ENCODE data around the gene SLC25A40. TPM values are rescaled to one million over a fixed set of nuclear protein-coding genes. Genes with fewer than 3 reads are reported as not detected.
"Not testable (repeated sequence)": the region's sequence is repeated elsewhere in the genome, so short reads cannot be mapped to it uniquely, and the experiment has no call there.

SLC25A40 gene
- total RNA-seq, 2 donors from 2014 or later, result 9.4 to 26.6 TPM

DNA sequence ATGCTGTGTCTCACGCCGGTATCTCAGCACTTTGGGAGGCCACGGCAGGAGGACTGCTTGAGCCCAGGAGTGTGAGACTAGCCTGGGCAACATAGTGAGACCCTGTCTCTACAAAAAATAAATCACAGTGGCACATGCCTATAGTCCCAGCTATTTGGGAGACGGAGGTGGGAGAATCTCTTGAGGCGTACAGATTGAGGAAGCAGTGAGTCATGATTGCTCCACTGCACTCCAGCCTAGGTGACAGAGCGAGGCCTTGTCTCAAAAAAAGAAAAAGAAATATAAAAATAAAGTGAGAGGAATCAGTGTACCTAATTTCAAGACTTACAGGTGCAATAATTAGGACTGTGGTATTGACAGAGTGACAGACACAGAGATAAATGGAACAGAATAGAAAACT lies 23.9 kb downstream of the SLC25A40 start:
- no peak for DNase-seq (ENCODE audit: low spot score)
- H3K36me3 ChIP-seq, result peaks cover under 1% of the 10 kb centered on the region
- no peaks in the 10 kb centered on the region for H3K4me1 ChIP-seq
- TF ChIP-seq, protein P1, sequence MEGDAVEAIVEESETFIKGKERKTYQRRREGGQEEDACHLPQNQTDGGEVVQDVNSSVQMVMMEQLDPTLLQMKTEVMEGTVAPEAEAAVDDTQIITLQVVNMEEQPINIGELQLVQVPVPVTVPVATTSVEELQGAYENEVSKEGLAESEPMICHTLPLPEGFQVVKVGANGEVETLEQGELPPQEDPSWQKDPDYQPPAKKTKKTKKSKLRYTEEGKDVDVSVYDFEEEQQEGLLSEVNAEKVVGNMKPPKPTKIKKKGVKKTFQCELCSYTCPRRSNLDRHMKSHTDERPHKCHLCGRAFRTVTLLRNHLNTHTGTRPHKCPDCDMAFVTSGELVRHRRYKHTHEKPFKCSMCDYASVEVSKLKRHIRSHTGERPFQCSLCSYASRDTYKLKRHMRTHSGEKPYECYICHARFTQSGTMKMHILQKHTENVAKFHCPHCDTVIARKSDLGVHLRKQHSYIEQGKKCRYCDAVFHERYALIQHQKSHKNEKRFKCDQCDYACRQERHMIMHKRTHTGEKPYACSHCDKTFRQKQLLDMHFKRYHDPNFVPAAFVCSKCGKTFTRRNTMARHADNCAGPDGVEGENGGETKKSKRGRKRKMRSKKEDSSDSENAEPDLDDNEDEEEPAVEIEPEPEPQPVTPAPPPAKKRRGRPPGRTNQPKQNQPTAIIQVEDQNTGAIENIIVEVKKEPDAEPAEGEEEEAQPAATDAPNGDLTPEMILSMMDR (IDR thresholded peaks at IDR 0.05), result no peak
- H3K9me3 ChIP-seq, result no peaks in the 10 kb centered on the region
- no peak overlapping the region for H3K4me3 ChIP-seq
- H3K27ac ChIP-seq, result no peak overlapping the region
- no peaks in the 10 kb centered on the region for H3K27me3 ChIP-seq

DNA sequence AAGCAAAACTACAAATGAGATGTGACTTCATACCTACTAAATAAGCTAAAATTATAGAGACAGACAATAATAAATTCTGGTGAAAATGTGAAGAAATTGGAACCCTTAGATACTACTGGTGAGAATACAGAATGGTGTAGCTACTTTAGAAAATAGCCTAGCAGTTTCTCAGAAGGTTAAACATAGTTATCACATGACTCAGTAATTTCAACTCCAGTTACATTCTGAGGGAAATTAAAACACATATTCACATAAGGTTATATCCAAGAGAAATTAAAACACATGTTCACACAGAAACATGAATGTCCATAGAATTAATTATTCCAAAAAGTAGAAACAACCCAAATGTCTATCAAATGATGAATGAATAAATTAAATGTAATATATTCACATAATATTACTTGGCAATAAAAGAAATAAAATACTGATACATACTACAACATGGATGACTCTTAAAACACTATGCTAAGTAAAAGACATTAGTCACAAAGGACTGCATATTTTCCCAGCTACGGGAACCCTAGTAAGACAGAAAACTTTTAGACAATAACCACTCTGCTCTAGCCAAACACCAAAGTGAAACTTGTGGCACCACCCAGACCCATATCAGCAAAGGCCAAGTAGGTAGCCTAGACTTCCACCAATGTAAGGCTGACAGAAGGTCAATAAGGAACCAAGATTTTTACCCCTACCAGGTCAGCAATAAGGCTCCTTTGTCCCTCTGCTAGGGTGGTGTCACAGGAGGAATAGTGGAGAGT lies 25.1 kb downstream of the SLC25A40 start:
- Histone ChIP-seq H3K27ac (no peak overlapping the region), H3K9me3 (no peaks in the 10 kb centered on the region), H3K4me3 (no peak overlapping the region), H3K4me1 (no peaks in the 10 kb centered on the region), H3K36me3 (no peaks in the 10 kb centered on the region), H3K27me3 (no peaks in the 10 kb centered on the region)
- no peak for DNase-seq (ENCODE audit: low spot score)
- TF ChIP-seq, protein P1 (IDR thresholded peaks at IDR 0.05), result no peak

DNA sequence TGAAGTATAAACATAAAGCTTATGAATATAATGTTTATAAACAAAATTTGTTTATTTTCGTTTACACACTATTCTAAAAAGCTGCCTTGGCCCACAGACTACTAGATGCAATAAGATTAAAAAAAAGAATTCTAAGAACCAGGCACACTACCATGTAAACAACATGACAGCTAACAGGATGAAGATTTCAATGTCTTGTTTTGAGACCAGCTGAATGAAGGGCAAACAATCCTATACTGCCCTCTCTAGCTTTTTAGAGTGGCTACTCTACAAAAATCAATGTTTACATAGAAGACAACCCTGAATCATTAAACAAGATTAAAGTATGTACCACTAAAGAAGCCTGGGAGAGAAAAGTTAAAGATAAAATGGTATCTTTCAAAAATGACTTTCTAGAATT lies 38.6 kb downstream of the SLC25A40 start:
- TF ChIP-seq, protein P1 (IDR thresholded peaks at IDR 0.05), result no peak
- H3K27me3 ChIP-seq, result no peaks in the 10 kb centered on the region

DNA sequence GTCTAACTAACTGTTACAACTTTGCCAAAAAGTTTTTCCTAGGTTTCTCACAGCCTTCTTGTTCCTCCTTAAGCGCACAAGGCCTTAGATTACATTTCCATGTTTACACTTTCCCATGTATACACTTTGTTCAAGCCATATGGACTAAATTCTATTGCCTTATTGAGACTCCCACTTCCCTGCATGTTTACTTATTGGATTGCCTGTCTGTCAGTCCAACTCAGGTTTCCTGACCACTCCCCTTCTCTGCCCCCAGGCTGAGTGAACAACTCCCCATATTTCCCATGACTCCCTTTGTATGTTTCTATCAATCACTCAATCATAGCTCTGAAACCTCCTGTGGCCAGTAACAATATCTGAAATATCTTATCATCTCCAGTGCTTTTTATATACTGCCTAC lies 43.0 kb downstream of the SLC25A40 start:
- DNase-seq (ENCODE audit: low spot score), result no peak
- no peaks in the 10 kb centered on the region for H3K27me3 ChIP-seq
- no peaks in the 10 kb centered on the region for H3K9me3 ChIP-seq
- H3K27ac ChIP-seq, result no peak overlapping the region
- TF ChIP-seq, protein P1 (IDR thresholded peaks at IDR 0.05), result no peak
- H3K4me3 ChIP-seq, result no peak overlapping the region
- no peaks in the 10 kb centered on the region for H3K4me1 ChIP-seq
- H3K36me3 ChIP-seq, result no peaks in the 10 kb centered on the region

More for the DNA sequence above, 38.6 kb downstream of the SLC25A40 start:
- H3K27ac ChIP-seq, result no peak overlapping the region
- H3K36me3 ChIP-seq, result no peaks in the 10 kb centered on the region
- no peaks in the 10 kb centered on the region for H3K9me3 ChIP-seq
- no peak for DNase-seq (ENCODE audit: low spot score)
- H3K4me1 ChIP-seq, result no peaks in the 10 kb centered on the region
- H3K4me3 ChIP-seq, result no peak overlapping the region

DNA sequence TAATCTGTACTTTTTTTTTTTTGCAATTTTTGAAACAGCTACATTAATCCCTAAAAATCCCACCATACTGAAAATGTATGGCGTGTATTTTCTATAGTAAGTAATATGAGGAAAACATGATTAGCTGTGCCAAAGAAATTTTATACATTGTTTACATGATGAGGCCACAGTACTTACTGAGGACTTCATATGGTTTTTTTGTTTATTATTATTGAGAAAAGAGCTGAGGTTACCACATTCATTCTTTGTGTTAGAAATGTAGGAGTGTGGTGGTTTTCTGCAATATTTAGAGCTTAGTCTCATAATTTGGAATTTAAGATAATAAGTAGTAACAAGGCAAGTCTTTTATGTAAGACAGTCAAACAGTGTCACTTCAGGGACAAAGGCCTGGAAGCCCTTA lies 45.1 kb downstream of the SLC25A40 start:
- no peaks in the 10 kb centered on the region for H3K9me3 ChIP-seq
- H3K4me3 ChIP-seq, result no peak overlapping the region
- no peaks in the 10 kb centered on the region for H3K36me3 ChIP-seq
- no peaks in the 10 kb centered on the region for H3K27me3 ChIP-seq
- TF ChIP-seq, protein P1 (IDR thresholded peaks at IDR 0.05), result no peak
- H3K27ac ChIP-seq, result no peak overlapping the region
- DNase-seq (ENCODE audit: low spot score), result no peak
- H3K4me1 ChIP-seq, result no peaks in the 10 kb centered on the region

DNA sequence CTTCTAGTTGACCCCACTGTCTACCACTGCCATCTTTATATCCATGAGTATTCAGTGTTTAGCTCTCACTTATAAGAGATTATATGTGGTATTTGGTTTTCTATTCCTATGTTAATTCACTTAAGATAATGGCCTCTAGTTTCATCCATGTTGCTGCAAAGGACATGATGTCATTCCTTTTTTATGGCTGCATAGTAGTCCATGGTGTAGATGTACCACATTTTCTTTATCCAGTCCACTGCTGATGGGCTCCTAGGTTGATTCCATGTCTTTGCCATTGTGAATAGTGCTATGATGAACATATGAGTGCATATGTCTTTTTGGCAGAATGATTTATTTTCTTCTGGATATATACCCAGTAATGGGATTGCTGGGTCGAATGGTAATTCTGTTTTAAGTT lies 47.8 kb downstream of the SLC25A40 start:
- H3K27ac ChIP-seq; H3K27me3 ChIP-seq; DNase-seq (ENCODE audit: low spot score); H3K9me3 ChIP-seq; H3K4me3 ChIP-seq; H3K4me1 ChIP-seq; H3K36me3 ChIP-seq: not testable (repeated sequence)

DNA sequence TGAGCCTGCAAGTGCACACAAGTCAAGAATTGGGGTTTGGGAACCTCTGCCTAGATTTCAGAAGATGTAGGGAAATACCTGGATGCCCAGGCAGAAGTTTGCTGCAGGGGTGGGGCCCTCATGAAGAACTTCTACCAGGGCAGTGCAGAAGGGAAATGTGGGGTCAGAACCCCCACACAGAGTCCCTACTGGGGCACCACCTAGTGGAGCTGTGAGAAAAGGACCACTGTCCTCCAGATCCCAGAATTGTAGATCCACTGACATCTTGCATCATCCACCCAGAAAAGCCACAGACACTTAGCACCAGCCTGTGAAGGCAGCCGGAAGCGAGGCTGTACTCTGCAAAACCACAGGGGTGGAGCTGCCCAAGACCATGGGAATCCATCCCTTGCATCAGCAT lies 50.8 kb downstream of the SLC25A40 start:
- H3K36me3 ChIP-seq; H3K9me3 ChIP-seq; H3K27ac ChIP-seq; H3K4me1 ChIP-seq; H3K27me3 ChIP-seq; DNase-seq (ENCODE audit: low spot score); H3K4me3 ChIP-seq: not testable (repeated sequence)

DNA sequence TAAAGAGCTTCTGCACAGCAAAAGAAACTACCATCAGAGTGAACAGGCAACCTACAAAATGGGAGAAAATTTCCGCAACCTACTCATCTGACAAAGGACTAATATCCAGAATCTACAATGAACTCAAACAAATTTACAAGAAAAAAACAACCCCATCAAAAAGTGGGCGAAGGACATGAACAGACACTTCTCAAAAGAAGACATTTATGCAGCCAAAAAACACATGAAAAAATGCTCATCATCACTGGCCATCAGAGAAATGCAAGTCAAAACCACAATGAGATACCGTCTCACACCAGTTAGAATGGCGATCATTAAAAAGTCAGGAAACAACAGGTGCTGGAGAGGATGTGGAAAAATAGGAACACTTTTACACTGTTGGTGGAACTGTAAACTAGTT lies 54.1 kb downstream of the SLC25A40 start:
- H3K27me3 ChIP-seq; H3K4me1 ChIP-seq; H3K4me3 ChIP-seq; H3K27ac ChIP-seq; H3K9me3 ChIP-seq; DNase-seq (ENCODE audit: low spot score); H3K36me3 ChIP-seq: not testable (repeated sequence)
